ENCODE results near the gene PTPRJ. TPM values are rescaled to one million over a fixed set of nuclear protein-coding genes. Genes with fewer than 3 reads are reported as not detected.
A peak's percentile ranks its signal among the peaks of the same experiment; 100 is the strongest.

Gene PTPRJ
- total and polyA plus RNA-seq, 2 of the 13 experiments (the other 11 are each of a cell fraction or from before 2014, with no cell fraction given), result 1.0 to 1.2 TPM

DNA sequence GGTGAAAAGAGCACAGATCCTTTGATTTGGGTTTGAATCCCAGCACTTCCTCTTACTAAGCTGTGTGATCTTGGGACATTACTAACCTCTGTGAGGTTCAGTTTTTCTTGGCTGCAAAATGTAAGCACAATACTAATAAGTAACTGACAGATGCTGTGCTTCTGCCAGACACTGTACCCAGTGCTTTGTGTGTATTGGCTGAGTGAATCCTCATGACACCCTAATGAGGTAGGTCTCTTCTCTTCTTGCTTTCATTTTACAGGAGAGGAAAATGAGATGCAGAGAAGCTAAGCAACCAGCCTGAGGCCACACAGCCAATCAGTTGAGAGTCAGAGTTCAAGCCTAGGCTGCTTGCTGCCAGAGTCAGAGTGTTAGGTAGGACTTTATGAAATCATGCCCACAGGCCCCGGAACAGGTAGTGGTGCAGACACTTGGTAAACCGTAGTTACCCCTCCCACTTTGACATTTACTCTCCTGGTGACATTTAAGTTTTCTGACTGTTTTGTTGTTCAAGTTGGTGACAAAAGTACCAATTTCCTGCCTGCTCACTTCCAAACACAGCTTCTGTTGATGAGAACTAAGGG, 21.2 kb downstream of the PTPRJ start:
- no peak overlapping the region for H3K27ac ChIP-seq (ENCODE audit: extremely low read length, insufficient read depth, low read length)
- WGBS (ENCODE audit: low lambda C conversion rate), result 45% methylated on average over 2 of the region's 2 CpGs
- no peaks in the 10 kb centered on the region for H3K79me2 ChIP-seq (ENCODE audit: insufficient read depth, low read length)

DNA sequence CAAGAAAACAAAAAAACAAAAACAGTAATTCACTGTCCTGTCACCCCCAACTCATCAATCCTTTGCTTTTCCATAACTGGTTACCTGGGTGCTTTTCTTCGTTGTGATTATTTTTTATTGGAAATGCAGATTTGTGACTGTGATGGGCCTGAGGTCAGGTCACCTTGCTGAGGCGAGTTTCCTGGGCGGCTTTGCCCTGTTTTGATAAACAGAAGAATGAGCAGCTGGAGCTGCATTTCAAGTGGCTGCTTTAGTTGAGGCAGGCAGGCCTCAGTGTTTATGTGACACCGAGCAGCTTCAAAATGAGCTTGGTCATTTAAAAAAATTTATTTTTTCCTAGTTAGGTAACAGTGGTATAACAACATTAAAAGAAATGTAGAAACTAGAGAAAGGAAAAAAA, 22.2 kb downstream of the PTPRJ start:
- POLR2A ChIA-PET, result no interaction called here
- TF ChIP-seq PRDM10 (CRISPR knock-in tag; IDR thresholded peaks at IDR 0.05; ENCODE audit: low read depth), result no peak
- no peak for TF ChIP-seq RERE (CRISPR knock-in tag; IDR thresholded peaks at IDR 0.05; ENCODE audit: low read depth)
- TF ChIP-seq HDAC1 (CRISPR knock-in tag; IDR thresholded peaks at IDR 0.05), result no peak
- TF ChIP-seq CCAR2 (optimal IDR thresholded peaks at IDR 0.05; ENCODE audit: low read depth, low read length), result no peak
- TF ChIP-seq, protein P1, sequence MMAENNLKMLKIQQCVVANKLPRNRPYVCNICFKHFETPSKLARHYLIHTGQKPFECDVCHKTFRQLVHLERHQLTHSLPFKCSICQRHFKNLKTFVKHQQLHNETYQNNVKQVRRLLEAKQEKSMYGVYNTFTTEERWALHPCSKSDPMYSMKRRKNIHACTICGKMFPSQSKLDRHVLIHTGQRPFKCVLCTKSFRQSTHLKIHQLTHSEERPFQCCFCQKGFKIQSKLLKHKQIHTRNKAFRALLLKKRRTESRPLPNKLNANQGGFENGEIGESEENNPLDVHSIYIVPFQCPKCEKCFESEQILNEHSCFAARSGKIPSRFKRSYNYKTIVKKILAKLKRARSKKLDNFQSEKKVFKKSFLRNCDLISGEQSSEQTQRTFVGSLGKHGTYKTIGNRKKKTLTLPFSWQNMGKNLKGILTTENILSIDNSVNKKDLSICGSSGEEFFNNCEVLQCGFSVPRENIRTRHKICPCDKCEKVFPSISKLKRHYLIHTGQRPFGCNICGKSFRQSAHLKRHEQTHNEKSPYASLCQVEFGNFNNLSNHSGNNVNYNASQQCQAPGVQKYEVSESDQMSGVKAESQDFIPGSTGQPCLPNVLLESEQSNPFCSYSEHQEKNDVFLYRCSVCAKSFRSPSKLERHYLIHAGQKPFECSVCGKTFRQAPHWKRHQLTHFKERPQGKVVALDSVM (CRISPR knock-in tag; IDR thresholded peaks at IDR 0.05), result no peak
- Histone ChIP-seq H3K27me3 (ENCODE audit: control insufficient read depth in 1 of 2, insufficient read depth in 2 of 2, low read length in 2 of 2) (no peaks in the 10 kb centered on the region), H3K4me1 (ENCODE audit: insufficient read depth, low read length) (peaks cover 68% of the 10 kb centered on the region), H4K20me1 (ENCODE audit: insufficient read depth, low read length) (no peaks in the 10 kb centered on the region), H3K9ac (ENCODE audit: insufficient read depth, low read depth, low read length) (no peak overlapping the region), H3K4me3 (replicated peaks in 1 of 3; ENCODE audit: insufficient read depth in 1 of 3, low read depth in 2 of 3, low read length in 3 of 3) (no peak overlapping the region), H3K9me3 (ENCODE audit: low read length) (no peaks in the 10 kb centered on the region), H3K79me2 (ENCODE audit: insufficient read depth, low read length) (no peaks in the 10 kb centered on the region), H3K27ac (ENCODE audit: extremely low read length, insufficient read depth, low read length) (no peak overlapping the region), H3K4me2 (ENCODE audit: low read depth, low read length) (no peak overlapping the region), H2AFZ (ENCODE audit: low read length) (no peak overlapping the region), H3K36me3 (replicated peaks in 1 of 2; ENCODE audit: control insufficient read depth in 1 of 2, insufficient read depth in 2 of 2, low read length in 2 of 2) (no peaks in the 10 kb centered on the region)
- WGBS (ENCODE audit: low lambda C conversion rate), result 70% methylated on average over 4 of the region's 4 CpGs
- ATAC-seq (no peak), FAIRE-seq (no peak), DNase-seq (ENCODE audit: low spot score) (no peak)
- intact Hi-C loops (cut with micrococcal nuclease; ENCODE audit: unreplicated experiment), result no loop called here
- in situ Hi-C loops (cut with HindIII; ENCODE audit: extremely low pct_ligation_motif_present, low pct_unique_long_range_greater_than_20kb), result no loop called here
- BruUV-seq (replicated peaks), result no TSS peak
- CTCF ChIA-PET (ENCODE audit: low intra/inter-chr PET ratio, low total read pairs), result no interaction called here

More for the DNA sequence above, 21.2 kb downstream of the PTPRJ start:
- Histone ChIP-seq H3K4me2 (ENCODE audit: low read depth, low read length) (no peak overlapping the region), H4K20me1 (ENCODE audit: insufficient read depth, low read length) (no peaks in the 10 kb centered on the region), H2AFZ (ENCODE audit: low read length) (no peak overlapping the region), H3K4me1 (ENCODE audit: insufficient read depth, low read length) (peaks cover 79% of the 10 kb centered on the region), H3K9me3 (ENCODE audit: low read length) (no peaks in the 10 kb centered on the region), H3K4me3 (replicated peaks in 1 of 3; ENCODE audit: insufficient read depth in 1 of 3, low read depth in 2 of 3, low read length in 3 of 3) (no peak overlapping the region), H3K36me3 (replicated peaks in 1 of 2; ENCODE audit: control insufficient read depth in 1 of 2, insufficient read depth in 2 of 2, low read length in 2 of 2) (no peaks in the 10 kb centered on the region), H3K27me3 (ENCODE audit: control insufficient read depth in 1 of 2, insufficient read depth in 2 of 2, low read length in 2 of 2) (no peaks in the 10 kb centered on the region), H3K9ac (ENCODE audit: insufficient read depth, low read depth, low read length) (no peak overlapping the region)
- no TSS peak for BruUV-seq (replicated peaks)
- TF ChIP-seq SRSF4 (IDR thresholded peaks at IDR 0.05; ENCODE audit: low read depth, low read length, poor library complexity, severe bottlenecking) (no peak), ZNF768 (CRISPR knock-in tag; IDR thresholded peaks at IDR 0.05) (peak; percentile 79; the same call in 1 of the 2 replicates)
- CTCF ChIA-PET (ENCODE audit: low intra/inter-chr PET ratio, low total read pairs), result no interaction called here
- ATAC-seq (no peak), FAIRE-seq (no peak), DNase-seq (ENCODE audit: low spot score) (no peak)
- POLR2A ChIA-PET, result no interaction called here
- in situ Hi-C loops (cut with HindIII; ENCODE audit: extremely low pct_ligation_motif_present, low pct_unique_long_range_greater_than_20kb), result no loop called here
- intact Hi-C loops (cut with micrococcal nuclease; ENCODE audit: unreplicated experiment), result no loop called here
